Activated CD4-positive, alpha-beta T cell treated with anti-CD3 and anti-CD28 coated beads for 24 hours (primary cell): ENCODE measurements around the gene DIPK1B.
"Not testable (repeated sequence)": the region's sequence is repeated elsewhere in the genome, so short reads cannot be mapped to it uniquely, and the experiment has no call there.

Source experiments
- DNase-seq, 2 donors: peaks; one replicate each; pipeline ENCODE4 v3.0.0-alpha.2; 2020; ENCODE audit warnings: low read depth in 2 of 2

Gene DIPK1B

GRCh38 chr9:136698635-136699246 lies 13.6 kb upstream of the DIPK1B start:
- DNase-seq, result no peak

DNA sequence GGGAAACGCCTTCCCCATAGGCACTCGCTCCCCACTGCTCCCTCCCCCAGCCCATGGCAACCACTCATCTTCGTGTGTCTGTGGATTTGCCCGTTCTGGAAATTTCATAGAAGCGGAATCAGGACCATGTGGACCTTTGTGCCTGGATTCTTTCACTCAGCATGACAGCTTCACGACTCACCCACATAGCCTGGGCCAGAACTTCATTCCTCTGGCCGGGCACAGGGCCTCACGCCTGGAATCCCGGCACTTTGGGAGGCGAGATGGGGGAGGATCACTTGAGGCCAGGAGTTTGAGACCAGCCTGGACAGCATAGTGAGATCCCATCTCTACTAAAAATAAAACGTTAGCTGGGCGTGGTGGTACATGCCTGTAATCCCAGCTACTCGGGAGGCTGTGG lies 12.1 kb upstream of the DIPK1B start:
- DNase-seq, result no peak

GRCh38 chr9:136700959-136701667 lies 11.3 kb upstream of the DIPK1B start:
- peak; percentile 54 to 68 for DNase-seq

- no peak for DNase-seq
Observed at GRCh38 chr9:136701668-136702053, 10.7 kb upstream of the DIPK1B start.

DNA sequence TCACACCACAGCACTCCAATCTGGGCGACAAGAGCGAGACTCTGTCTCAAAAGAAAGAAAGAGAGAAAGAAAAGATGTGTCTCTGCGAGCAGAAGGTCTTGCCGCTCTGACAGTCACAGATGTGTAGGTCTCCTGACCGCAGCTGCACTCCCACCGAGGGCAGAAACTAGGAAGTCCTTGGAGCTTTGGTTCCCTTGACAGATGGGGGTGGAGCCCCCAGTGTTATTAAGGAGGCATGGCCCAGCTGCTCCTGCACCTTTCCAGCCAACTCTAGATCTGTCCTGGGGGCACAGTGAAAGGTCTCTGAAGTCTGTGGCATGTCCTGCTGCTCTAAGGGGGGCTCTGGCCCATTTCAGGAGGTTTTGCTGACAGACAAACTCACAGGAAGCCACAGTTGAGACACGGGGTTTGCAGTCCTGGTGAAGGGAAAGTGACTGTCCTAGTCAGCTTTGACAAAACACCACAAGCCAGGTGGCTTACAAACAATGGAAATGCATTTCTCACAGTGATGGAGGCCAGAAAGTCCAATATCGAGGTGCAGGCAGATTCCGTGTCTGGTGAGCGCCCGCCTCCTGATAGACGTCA lies 9.0 kb upstream of the DIPK1B start:
- no peak for DNase-seq

GRCh38 chr9:136704741-136705140 lies 7.6 kb upstream of the DIPK1B start:
- DNase-seq, result not testable (repeated sequence)

DNA sequence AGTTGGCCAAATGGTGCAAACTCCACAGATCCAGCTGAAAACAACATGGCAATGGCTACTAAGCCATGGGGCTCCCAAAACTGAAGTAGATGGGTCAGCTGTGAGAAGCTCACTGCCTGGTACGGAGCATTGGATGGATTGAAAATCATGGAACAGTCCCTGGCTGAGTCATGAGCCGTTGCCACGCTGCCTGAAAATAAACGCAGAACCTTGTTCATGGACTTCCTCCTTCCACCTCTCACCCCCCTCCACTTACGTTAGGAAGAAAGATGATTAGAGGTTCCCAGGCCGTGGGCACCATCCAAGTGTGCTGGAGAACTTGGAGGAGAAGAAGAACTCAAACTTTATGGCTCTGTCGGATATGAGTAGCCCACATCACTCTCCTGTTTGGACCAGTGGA lies 6.8 kb upstream of the DIPK1B start:
- no peak for DNase-seq

- DNase-seq, result no peak
Observed at GRCh38 chr9:136707011-136707410, 5.4 kb upstream of the DIPK1B start.

- no peak for DNase-seq
Observed at GRCh38 chr9:136707849-136708517, 4.4 kb upstream of the DIPK1B start.

DNA sequence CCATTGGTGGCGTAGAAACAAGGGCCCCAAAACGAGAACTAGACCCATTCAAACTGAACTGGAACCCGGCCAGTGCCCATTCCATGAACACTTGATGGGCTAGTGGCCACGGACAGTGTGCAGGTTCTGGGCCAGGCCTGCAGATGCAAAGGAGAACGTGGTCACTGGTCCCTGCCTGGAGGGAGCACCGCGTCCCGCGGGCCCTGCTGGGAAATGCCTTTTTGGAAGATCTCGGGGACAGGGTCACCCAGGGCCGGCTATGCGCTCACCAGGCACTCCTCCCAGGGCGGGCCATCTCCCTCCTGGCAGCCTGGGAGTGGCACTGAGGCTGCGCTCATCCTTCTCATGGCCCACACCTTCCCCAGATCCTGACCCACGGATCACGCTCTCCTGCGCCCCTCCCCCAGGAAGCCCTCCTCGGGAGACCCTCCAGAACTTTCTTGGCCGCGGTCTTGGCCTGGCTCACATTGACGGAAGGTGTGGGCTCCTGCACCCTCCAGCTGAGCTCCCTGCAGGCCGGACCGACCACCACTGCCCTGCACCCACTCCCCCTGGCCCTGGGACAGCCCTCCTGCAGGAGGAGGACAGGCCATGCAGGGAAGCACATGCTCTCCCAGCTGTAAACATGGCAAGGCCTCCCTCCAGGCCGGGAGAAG lies 2.8 kb upstream of the DIPK1B start:
- DNase-seq, result no peak

DNA sequence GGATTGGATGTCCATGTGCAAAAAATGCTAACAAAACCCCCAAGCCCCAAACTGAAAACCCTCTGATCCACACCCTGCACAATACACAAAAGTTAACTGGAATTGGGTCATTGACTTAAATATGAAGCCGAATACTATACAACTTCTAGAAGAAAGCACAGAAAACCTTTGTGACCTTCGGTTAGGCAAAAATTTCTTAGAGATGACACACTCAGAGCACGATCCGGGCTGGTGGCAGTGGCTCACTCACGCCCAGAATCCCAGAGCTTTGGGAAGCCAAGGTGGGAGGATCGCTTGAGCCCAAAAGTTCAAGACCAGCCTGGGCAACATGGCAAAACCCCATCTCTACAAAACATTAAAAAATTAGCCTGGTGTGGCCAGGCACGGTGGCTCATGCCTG lies 1.8 kb upstream of the DIPK1B start:
- DNase-seq, result no peak

- DNase-seq, result not testable (repeated sequence)
Observed at GRCh38 chr9:136711219-136711648, 1.1 kb upstream of the DIPK1B start.

DNA sequence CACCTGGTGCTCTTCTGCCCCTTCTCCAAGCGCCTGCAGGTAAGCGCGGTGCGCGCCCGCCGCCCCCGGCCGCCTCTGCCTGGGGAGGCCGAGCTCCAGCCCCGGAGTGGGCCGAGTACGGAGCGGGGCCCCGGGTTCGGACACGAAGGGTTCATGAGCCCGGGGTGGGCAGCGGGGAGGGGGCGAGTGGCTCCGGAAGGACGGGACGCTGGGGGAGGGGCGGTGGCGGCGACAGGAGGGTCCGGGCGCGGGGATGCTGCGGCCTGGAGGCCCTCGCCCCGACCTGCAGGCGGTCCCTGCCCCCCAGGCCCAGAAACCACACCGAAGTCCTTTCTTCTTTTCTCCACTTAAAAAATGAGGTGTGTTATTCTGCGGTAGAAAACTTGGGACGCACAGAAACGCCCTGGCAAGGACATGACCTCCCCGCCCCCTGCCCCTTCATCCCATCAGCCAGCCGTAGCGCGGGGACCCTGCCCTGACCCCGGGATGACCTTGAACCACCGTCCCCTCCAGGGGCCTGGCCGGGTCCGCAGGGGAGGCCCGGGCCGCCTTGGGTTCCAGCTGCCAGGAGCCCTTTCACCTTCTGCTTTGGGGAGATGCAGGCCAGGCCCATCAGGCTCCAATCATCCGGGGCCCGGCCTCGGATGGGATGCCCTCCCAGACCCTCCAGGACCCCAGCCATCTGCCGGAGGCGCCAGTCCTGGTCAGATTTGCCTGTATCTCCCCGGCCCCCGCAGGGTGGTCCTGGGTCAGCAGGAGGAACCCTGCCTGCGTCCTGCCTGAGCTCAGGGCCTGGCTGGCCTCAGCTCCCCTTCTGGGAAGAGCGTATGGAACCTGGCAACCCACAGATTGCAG lies 545 bp downstream of the DIPK1B start:
- no peak for DNase-seq

GRCh38 chr9:136713550-136713949 lies 1.2 kb downstream of the DIPK1B start:
- DNase-seq, result no peak

DNA sequence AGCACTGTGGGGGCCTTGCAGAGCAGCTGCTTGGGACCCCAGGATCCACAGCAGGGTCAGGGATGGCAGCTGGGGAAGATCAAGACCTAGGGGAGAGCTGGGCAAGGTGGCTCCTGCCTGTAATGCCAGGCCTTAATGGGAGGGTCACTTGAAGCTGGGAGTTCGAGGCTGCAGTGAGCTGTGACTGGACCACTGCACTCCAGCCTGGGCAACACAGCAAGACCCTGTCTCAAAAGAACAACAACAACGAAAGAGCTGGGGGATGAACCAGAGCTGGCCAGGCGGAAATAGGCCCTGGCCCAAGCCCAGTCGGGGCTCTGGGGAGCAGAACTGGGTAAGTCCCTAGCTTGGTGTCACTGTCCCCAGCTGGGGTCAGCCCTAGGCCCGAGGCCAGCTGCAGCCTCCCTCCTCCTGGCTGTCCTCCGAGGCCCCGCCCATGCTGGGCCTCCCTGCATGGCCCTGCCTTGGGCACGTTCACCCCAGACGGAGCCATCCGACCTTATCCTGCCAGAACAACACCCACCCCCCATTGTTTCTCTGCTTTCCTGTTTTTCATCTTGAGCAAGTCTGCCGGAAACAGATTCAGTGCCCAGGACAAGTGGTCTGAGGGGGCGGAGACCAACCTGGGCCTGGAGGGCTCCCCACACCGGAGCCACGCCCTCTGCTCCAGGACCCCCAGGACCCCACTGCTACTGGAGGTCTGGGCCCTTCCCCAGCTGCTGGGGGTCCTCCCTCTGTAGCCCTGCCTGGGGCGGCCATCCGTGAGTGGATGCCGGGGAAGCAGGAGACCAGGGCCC lies 1.9 kb downstream of the DIPK1B start:
- DNase-seq, result no peak

GRCh38 chr9:136714893-136715274 lies 2.5 kb downstream of the DIPK1B start:
- DNase-seq, result no peak

DNA sequence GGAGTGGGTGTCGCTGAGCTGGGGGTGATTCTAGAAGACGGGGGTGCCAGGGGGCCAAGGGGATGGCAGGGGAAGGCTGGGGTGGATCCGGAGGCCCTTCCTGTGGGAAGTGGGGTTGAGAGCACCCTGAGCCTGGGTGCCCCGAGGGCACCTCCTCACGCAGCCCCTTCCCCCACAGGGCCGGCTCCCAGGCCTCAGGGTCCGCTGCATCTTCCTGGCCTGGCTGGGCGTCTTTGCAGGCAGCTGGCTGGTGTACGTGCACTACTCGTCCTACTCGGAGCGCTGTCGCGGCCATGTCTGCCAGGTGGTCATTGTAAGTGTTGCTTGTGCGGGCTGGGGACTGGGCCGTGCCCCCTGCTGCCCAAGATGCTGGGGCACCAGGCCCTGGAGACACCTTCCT lies 5.0 kb downstream of the DIPK1B start:
- no peak for DNase-seq

DNA sequence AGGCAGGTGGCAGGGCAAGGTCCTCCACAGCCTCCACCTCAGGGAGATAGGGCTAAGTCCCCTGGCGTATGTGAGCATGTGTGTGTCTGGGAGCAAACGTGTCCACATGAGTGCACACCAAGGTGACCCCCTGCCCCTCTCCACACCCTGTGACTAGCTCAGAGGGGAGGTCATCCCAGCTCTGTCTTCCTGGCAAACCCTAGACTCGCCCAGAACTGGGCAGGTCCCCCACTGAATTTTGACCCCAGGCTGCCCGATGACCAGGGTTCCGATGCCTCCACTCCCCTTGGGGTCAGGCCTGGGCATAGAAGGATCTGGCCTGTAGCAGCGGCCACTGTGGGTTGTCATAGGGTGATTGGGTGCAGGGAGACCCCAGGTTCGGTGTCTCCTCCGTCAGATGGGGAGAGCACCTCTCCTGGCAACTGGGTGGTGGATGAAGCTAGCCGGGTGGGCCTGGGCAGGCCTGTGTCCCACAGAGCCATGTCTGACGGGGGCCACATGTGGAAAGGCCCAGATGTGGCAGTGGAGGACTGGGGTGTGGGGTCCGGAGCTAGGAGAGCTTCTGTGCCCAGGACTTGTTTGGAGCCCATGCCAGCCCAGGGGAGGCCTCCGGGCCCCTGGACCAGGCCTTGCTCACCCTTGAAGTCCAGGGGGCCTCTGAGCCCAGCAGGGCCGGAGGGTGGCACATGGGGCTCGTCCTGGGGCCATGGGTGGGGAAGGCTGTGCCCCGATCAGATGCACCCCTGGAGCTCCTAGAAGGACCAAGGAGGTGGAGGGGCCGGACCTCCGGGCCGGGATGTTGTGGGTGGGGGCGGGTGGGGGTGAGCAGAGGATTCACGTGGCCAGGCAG lies 6.2 kb downstream of the DIPK1B start:
- DNase-seq, result no peak

DNA sequence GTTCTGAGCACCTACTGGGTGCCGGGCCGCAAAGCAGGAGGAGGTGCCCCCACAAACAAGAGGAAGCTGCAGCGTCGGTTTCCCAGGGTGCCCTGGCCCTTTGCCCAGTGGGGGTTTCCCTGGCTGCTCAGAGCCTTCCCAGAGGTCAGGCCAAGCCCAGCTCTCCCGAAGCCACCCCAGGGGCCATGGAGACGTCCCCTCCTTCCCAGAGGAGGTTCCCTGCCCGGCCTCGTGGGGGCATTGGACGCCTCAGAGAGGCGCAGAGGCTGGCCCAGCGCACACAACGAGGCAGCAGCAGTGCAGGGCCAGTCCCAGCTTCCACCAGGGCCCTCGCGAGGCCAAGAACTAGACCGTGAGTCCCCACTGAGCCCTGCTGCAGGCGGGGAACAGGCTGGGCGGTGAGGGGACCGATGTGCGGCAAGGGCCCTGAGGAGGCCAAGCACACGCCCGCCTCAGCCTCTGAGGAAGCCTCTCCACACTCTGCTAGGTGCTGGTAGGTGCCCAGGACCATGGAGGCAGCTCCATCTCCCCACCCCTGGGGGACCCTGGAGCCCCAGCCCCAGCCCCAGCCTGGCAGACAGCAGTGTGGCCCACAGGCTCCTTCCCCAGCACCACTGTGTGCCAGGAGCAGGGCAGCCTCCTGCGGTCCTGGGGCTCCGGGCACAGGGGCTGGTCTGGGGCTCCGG lies 7.0 kb downstream of the DIPK1B start:
- no peak for DNase-seq
